Fibroblast of the conjunctiva (primary cell): ENCODE data around the gene CCND3.

ENCODE experiments used
- DNase-seq: peaks from one replicate; pipeline ENCODE4 v3.0.0-alpha.2; 2010; ENCODE audit warnings: low read depth

The CCND3 gene

DNA sequence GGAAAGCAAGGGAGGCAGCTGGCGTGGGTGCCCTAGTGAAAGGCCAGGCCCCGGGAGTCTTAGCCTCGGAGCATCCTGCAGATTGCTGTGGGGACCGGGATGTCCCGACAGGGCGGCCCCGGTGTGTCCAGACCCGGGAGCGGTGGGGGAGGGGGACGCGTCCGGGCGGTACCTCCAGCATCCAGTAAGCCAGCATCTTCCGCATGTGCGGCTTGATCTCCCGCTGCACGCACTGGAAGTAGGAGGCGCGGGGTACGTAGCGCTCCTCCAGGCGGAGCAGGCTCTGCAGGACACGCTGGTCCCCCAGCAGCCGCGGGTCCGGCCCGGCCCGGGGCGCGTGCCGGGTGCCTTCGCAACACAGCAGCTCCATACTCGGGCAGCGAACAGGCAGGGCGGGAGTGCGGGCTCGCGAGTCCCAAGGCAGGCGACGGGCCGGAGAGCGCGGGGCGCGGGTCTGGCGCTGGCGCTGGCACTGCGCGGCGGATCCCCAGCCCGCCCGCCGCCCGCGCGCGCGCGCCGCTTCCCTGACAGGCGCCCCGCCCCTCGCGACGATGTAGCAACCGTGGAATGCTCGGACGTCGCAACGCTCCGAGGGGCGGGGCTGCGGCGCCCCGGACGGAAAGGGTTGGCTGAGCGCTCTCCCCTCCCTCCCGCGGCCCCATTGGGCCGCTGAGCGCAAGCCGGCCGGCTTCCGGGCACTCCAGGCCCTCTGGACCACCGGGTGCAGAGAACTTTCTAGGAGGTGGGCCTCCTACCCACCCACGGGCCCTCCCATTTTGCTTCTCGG is at the start of gene CCND3:
CCND3 (minus strand) TSS at position 529 of the 787 bp plus-strand sequence; CDS start at position 370, 159 bp downstream.
- no peak for DNase-seq

DNA sequence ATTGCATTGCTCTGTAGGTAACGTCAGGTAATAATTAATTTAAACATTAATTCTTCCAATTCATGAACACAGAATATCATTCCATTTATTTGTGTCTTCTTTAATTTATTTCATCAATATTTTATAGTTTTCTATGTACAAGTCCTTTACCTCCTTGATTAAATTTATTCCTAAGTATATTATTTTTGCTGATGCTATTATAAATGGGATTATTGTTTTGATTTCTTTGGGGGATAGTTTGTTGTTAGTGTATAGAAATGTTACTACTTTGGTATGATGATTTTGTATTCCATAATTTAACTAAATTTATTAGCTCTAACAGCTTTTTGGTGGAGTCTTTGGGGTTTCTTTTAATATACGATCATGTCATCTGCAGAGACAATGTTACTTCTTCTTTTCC is 44.7 kb upstream of the CCND3 start:
- no peak for DNase-seq

DNA sequence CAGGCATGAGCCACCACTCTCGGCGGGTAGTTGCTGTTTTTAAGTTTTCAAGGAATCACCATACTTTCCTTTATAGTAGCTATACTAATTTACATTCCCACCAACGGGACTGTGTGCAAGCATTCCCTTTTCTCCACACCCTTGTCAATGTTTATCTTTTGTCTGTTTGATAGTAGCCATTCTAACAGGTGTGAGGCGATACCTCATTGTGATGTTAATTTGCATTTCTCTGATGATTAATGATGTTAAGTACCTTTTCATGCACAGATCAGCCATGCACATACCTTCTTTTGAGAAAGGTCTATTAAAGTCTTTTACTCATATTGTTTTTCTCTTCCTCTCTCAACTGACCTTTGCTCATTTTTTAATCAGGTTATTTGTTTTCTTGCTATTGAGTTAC is 43.0 kb upstream of the CCND3 start:
- no peak for DNase-seq

DNA sequence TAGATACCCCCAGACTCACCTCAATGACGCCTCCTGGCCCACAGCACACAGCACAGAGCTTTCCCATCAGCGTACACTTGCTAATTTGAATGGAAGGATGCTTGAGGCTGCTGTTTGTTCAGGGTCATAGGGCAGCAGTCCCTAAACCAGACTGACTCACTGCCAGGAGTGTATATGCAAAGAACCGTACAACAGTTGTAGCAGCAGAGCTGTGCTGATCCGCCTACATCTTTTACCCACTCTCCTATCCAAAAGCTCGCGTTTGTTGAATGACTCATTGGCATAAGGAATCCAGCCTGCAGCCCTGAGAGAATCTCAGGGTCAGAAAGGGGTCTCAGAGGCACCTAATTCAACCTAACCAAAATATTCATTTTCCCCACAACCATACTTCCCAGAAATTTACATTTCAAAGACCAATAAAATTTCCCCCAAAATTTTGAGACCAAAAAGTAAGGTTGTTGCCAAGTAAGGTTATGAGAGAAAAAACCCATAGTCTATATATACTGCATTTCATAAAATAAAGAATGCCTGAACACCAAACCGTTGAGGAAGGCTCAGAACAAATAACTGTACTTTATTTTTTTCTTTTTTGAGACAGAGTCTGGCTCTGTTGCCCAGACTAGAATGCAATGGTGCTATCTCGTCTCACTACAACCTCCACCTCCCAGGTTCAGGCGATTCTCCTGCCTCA is 35.3 kb upstream of the CCND3 start:
- DNase-seq, result peak; percentile 24

DNA sequence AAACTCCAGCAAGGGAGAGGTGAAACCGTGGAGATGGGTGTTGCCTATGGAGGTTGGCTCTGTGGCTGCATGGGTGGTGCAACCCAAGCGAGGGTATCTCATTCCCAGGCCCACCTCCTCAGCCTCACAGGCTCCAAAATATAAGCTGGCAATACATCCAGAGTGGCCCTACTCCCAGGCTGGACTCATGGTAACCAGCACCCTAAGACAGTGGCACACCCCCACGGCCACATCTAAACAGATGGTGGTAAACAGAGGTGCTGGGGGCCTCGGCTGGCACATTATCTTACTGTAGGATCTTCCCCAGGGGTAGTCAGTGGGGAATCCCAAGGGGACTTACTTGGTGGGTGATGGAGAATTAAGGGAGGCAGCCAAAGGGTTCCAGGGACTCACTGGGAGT is 33.7 kb upstream of the CCND3 start:
- no peak for DNase-seq

DNA sequence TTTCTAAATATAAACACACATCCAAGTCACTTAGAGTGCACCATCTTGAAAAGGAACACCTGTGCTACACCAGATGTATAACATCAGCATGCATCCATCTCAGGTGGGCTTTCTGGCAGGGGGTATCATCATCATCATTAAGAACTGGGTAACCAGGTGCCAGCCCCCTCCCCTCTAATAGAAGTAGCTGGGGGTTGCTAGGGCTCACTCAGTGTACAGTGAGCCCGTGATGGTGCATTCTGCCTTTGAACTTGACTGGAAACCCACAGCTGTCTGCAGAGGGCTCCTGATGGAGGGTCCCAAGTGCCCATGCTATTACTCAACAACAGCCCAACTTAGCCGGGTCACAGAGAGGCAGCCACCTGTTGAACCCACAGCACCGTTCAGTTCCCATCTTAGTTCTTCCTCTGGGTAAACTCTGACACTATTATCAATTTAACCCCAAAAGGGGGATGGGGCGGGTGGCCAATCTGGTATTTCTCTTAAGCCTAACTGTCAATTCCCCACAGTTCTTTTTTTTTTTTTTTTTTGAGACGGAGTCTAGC is 32.7 kb upstream of the CCND3 start:
- DNase-seq, result no peak

DNA sequence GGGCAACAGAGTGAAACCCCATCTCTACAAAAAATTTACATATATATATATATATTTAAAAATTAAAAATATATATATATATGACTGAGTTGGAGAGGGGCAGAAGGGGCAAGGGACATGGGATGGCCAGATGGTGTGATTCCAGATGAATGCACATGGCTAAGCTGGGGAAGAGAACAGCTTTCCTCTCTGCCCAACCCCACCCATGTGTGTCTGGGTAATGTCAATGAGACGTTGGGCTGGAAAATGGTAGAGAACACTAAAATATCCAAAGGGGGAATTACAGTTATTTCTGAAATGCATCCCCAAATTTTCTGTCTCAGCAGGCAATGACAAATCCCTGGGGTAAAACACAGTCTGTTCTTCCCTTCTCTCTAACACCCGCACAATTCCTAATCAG is 31.2 kb upstream of the CCND3 start:
- no peak for DNase-seq

DNA sequence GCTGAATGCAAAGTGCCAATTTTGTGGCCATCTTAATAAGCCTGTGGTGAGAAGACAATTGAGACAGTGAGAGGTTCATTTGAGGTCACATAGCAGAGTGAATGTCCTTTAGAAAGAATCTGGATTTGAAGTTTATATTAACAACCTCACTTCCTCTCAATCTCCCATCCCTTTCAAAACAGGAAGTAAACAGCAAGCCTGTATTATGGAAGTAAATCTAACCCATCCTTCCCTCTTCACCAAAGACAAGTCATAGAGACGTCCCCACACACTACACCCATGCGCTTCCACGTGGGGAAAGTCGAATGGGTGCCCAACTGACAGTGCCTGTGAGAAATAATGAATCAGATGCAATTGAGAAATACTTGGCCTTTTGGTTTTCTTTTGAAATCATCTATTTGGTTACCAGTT is 28.8 kb upstream of the CCND3 start:
- DNase-seq, result no peak

DNA sequence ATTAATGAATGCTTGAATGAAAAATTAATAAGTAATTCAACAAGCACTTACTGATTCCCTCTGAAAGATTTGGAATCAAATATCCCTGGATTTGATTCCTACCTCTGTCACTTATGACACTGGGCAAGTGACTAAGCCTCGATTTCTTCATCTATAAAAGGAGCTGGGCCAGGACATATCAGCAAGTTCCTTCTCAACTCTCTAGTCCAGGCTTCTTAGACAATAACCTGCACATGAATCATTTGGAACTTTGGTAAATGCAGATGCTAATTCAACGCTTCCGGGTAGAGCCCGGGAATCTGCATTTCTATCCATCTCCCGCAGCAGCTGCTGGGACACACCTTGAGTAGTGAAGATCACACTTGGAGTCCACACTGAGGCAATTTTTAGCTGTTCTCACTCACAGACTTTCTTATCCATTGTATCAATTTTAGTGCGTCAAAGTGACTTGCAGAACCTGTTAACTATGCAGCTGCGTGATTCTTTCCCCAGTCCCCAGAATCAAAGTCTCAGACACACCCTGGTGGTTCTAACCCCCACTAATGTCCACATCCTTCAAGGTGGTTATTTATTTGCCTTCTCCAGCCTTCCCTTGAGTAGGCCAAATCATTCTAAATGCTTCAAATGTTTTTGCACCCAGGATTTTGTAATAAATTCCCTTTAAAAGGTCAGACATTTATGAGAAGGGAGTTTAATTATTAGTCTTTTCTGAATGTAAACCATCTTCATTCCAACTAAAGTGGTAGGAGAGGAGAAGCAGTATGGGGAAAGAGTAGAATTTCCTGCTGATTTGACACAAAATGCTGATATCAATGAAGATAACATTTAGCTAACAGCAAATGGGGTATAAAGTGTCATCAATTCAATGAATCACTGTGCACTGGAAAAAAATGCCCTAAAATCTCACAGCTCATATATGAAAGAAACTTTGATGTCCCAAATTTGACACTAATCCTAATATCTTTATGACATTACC is 26.0 kb upstream of the CCND3 start:
- no peak for DNase-seq

DNA sequence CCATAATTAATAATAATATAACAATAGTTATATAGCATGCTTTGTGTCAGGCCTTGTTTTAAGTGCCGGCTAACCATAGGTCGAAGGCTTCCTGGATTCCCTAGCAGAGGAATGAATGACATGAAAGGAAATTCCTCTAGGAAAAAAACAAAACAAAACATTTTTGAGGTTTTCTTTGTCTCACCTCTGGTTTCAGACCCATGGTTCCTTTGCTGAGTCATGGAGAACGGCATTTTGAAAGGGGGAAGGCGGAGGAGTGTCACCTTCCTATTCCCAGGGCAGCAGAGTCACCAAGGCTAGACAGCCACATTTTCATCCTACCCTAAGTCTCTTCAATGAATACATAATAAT is 25.3 kb upstream of the CCND3 start:
- DNase-seq, result no peak

DNA sequence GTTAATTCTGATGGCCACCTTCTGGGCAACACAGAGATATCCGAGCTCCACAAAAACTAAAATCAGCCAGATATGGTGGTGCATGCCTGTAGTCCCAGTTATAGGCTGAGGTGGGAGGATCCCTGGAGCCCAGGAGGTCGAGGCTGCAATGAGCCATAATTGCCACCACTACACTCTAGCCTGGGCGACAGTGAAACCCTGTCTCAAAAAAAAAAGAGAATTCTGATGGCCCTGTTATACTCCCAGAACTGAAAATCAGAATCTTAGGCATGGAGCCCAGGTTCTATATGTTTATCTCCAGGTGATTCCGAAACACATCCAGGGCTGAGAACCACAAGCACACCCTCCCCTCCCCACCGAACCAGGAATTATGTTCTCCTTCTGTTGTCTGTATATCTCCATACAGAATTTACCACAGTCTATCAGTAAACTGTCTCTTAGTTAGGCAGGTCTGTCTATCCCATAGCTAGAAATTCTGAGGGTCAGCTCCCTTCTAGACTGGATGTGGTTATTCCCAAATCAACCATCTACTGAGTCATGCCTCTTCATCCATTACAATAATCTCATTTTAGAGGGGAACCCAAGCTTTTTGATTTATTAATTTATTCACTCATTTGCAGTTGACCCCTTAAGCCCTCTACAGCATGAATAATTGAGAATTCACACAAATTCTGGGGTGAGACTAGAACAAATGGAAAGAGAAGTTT is 24.8 kb upstream of the CCND3 start:
- DNase-seq, result no peak

DNA sequence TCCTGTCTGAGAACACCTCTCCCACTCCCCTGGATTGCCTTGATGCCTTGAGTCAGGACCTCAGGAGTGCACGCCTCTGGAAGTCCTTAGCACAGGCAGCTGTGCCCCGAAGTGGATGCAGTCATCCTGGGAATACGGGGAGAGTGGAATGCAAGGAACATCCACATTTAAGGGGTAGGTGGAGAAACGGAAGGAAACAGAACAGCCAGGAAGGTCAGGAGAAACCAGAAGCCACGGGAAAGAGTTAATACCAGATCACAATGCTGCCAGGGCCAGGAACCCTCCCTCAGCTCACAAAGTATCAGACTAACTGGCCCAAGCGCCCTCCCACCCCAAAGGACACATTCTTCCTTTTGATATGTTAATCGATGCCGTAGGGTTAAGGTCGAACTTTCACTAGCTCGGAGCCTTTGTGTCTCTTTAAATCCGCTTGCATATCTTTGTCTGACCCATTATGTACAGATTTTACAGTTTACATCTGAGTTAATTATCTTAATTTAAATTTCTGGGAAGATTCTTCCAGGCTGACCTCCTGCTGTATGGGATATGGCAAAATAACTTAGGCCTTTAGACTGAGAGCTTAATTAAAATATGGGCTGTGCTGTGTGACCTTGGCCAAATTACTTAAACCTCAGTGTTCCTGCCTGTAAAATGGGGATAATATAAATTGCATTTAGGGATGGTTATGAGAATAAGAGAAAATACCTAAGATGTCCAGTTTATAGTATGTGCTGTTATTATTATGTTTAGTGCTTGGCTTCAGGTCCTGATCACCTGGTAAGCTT is 24.0 kb upstream of the CCND3 start:
- no peak for DNase-seq

DNA sequence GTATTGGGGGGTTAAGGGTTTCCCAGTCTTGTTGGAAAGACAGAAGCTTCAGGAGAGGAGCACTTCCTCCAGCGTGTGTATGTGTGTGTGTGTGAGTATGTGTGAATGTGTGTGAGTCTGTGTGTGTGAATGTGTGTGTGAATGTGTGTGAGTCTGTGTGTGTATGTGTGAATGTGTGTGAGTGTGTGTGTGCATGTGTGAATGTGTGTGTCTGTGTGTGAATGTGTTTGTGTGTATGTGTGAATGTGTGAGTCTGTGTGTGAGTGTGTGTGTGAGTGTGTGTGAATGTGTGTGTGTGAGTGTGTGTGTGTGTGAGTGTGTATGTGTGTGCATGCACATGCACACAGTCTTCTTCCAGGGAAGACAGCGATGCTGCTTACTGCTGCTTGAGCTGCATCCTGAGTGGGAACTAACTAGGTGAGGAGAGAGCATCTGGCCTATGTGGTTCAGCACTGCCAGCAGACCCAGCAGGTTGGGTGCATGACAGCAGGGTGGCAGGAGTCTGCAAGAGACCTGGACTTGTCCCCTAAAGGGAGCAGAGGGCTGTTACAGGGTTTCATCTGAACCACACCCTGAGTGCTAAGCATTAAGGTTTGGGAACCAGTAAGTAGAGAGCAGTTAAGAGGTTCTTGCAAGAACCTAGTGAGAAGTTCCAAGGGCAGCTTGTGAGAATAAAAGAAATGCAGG is 22.7 kb upstream of the CCND3 start:
- DNase-seq, result no peak

DNA sequence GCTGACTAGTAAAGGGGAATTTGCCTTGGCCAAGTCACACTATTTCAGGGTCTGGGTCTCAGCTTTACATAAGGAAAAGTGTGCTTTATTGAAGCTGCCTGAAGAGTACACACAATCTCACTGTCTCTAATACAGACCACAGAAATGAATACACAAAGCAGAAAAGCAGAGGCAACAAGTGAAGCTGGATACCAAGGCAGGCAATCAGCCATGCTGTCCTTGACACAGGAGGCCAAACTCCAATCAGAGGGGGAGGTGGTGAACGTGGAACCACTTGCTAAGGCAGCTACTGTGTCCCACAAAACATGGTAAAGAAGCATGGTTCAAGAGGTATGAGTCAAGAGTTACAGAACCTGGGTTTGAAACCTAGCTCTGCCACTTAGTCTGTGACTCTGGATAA is 21.8 kb upstream of the CCND3 start:
- DNase-seq, result no peak

DNA sequence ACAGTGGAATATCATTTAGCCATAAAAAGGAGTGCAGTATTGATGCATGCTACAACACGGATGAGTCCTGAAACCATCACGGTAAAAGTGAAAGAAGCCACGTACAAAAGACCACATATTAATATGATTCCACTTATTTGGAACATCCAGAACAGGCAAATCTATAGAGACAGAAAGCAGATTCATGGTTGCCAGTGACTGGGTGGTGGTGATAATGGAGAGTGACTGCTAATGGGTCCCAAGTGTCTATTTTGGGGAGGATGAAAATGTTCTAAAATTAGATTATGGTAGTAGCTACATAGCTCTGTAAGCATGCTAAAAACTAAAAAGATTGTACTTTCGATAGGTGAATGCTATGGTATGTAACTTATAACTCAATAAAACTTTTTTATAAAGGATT is 18.4 kb upstream of the CCND3 start:
- DNase-seq, result no peak

DNA sequence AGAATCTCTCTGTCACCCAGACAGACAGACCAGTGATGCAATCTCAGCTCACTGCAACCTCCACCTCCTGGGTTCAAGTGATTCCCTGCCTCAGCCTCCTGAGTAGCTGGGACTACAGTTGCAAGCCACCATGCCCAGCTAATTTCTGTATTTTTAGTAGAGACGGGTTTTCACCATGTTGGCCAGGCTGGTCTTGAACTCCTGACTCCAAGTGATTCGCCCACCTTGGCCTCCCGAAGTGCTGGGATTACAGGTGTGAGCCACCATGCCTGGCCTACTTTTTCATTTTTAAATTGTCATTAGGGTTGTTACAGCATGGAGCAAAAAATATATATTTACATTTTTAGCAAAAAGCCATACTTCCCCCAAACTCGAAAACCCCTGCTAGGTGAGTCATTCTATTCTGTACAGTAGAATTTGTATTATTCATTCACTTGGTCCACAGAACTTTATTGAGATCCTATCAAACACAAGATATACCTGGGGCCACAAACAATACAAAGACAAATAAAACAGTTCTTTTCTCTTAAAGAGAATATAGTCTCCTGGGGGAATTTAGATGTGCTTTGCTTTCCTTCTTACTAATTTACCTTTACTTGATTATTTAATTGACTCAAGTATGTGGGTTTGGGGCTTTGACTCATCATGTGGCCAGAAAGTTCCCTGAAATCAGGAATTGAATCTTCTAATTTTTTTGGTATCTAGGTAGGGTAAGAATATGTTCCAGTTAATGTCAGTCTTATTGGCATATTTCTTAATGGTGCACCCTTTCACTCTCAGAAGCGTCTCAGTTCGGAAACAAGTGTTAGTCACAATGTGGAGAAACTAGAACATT is 16.6 kb upstream of the CCND3 start:
- DNase-seq, result no peak

DNA sequence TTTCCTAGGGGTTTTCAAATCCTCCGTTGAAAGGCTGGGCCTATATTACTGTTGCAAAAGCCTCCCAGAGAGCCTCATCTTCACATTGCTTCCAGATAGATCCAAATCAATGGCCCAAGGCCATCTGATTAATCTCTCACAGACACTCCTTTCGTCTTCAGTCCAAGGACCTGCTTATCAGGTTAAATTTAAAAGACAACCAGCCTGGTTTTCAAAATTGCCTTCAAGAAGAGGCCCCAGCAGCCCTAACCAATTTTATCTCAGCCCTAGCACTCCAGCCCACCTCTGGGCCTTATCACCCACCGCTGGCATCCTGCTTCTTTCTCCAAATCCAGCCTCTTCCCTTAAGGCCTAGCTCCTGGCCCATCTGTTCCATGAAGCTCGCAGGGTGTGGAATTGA is 15.5 kb upstream of the CCND3 start:
- no peak for DNase-seq

DNA sequence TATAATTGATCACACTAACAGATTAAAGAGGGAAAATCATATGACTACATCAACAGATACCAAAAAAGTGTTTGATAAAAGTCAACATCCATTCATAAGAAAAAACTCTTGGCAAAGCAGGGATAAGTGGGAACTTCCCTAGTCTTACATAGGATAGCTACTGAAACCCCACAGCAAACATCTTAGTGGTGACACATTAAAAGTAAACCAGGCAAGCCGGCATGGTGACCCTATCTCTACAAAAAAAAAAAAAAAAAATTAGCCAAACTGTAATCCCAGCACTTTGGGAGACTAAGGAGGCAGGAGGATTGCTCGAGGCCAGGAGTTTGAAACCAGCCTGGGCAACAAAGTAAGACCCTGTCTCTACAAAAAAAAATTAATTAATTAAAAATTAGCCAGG is 13.8 kb upstream of the CCND3 start:
- no peak for DNase-seq

DNA sequence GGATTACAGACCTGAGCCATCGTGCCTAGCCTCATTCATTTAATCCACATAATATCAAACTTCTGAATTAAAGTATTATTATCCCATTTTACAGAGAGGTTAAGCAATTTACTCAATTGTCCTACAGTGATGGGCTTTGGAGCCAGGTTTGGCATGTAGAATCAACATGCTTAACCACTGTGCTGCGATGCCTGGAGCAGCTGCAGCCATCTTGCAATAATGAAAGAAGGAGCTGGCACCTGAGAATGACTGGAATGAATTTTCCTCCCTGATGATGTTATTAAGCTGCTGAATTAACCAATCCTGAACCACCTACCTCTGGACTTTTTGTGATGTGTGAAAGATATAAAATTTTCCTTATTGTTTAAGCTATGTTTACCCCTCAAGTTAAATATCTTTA is 13.1 kb upstream of the CCND3 start:
- no peak for DNase-seq
